Measurements from ENCODE around the gene SATB2.

SATB2 gene

GRCh38 chr2:199452260-199452990 is 5.3 kb downstream of the SATB2 start:
- DNase-seq (ENCODE audit: low read depth): no peak

- no peak for DNase-seq (ENCODE audit: low read depth)
These were observed 7.8 kb downstream of the SATB2 start for GRCh38 chr2:199449956-199450355.

GRCh38 chr2:199449455-199449854 is 8.3 kb downstream of the SATB2 start:
- DNase-seq (ENCODE audit: low read depth): no peak

GRCh38 chr2:199446996-199447576 is 10.7 kb downstream of the SATB2 start:
- no peak for DNase-seq (ENCODE audit: low read depth)

GRCh38 chr2:199444749-199445148 is 13.0 kb downstream of the SATB2 start:
- no peak for DNase-seq (ENCODE audit: low read depth)

GRCh38 chr2:199443589-199444130 is 14.1 kb downstream of the SATB2 start:
- no peak for DNase-seq (ENCODE audit: low read depth)

- no peak for DNase-seq (ENCODE audit: low read depth)
These were observed 15.6 kb downstream of the SATB2 start for GRCh38 chr2:199442173-199442572.

GRCh38 chr2:199441759-199442158 is 16.0 kb downstream of the SATB2 start:
- DNase-seq (ENCODE audit: low read depth): no peak

GRCh38 chr2:199440118-199440517 is 17.6 kb downstream of the SATB2 start:
- DNase-seq (ENCODE audit: low read depth): no peak

- DNase-seq (ENCODE audit: low read depth): no peak
These were observed 18.2 kb downstream of the SATB2 start for GRCh38 chr2:199439542-199439941.

- DNase-seq (ENCODE audit: low read depth): no peak
These were observed 18.7 kb downstream of the SATB2 start for GRCh38 chr2:199439066-199439465.

- DNase-seq (ENCODE audit: low read depth): no peak
These were observed 23.2 kb downstream of the SATB2 start for GRCh38 chr2:199434555-199434954.

GRCh38 chr2:199433204-199433832 is 24.4 kb downstream of the SATB2 start:
- no peak for DNase-seq (ENCODE audit: low read depth)

GRCh38 chr2:199431746-199432213 is 26.0 kb downstream of the SATB2 start:
- no peak for DNase-seq (ENCODE audit: low read depth)

GRCh38 chr2:199430214-199430613 is 27.5 kb downstream of the SATB2 start:
- DNase-seq (ENCODE audit: low read depth): no peak

- no peak for DNase-seq (ENCODE audit: low read depth)
These were observed 29.4 kb downstream of the SATB2 start for GRCh38 chr2:199428291-199428690.

GRCh38 chr2:199424160-199424559 is 33.6 kb downstream of the SATB2 start:
- DNase-seq (ENCODE audit: low read depth): no peak

- no peak for DNase-seq (ENCODE audit: low read depth)
These were observed 38.3 kb downstream of the SATB2 start for GRCh38 chr2:199419428-199419827.

- no peak for DNase-seq (ENCODE audit: low read depth)
These were observed 43.3 kb downstream of the SATB2 start for GRCh38 chr2:199414465-199414864.

GRCh38 chr2:199414001-199414400 is 43.7 kb downstream of the SATB2 start:
- DNase-seq (ENCODE audit: low read depth): no peak

GRCh38 chr2:199409759-199410529 is 47.8 kb downstream of the SATB2 start:
- no peak for DNase-seq (ENCODE audit: low read depth)

GRCh38 chr2:199407421-199407820 is 50.3 kb downstream of the SATB2 start:
- no peak for DNase-seq (ENCODE audit: low read depth)
